ENCODE measurements around the gene STAT3.

STAT3 gene

GRCh38 chr17:42275527-42276358, 112.5 kb downstream of the STAT3 start:
- H3K4me3 ChIP-seq (ENCODE audit: low read depth, low read length), result peak overlapping the region; percentile 66
- DNase-seq (ENCODE audit: low read depth), result peak; percentile 44
- TF ChIP-seq POLR2A (IDR thresholded peaks at IDR 0.05; ENCODE audit: extremely low read depth, insufficient read length), result no peak
- TF ChIP-seq MYC (IDR thresholded peaks at IDR 0.05; ENCODE audit: low read depth, low read length), result no peak
- no peak for TF ChIP-seq CTCF (IDR thresholded peaks at IDR 0.05; ENCODE audit: low read depth, low read length)
- TF ChIP-seq MAX (IDR thresholded peaks at IDR 0.05; ENCODE audit: low read depth, low read length), result no peak

GRCh38 chr17:42274812-42275526, 113.3 kb downstream of the STAT3 start:
- TF ChIP-seq POLR2A (IDR thresholded peaks at IDR 0.05; ENCODE audit: extremely low read depth, insufficient read length) (no peak), MYC (IDR thresholded peaks at IDR 0.05; ENCODE audit: low read depth, low read length) (no peak), CTCF (IDR thresholded peaks at IDR 0.05; ENCODE audit: low read depth, low read length) (no peak), MAX (IDR thresholded peaks at IDR 0.05; ENCODE audit: low read depth, low read length) (no peak)
- H3K4me3 ChIP-seq (ENCODE audit: low read depth, low read length), result peak overlapping the region; percentile 66
- DNase-seq (ENCODE audit: low read depth), result no peak

- TF ChIP-seq POLR2A (IDR thresholded peaks at IDR 0.05; ENCODE audit: extremely low read depth, insufficient read length) (no peak), MYC (IDR thresholded peaks at IDR 0.05; ENCODE audit: low read depth, low read length) (no peak), MAX (IDR thresholded peaks at IDR 0.05; ENCODE audit: low read depth, low read length) (no peak), CTCF (IDR thresholded peaks at IDR 0.05; ENCODE audit: low read depth, low read length) (no peak)
- peak overlapping the region; percentile 66 for H3K4me3 ChIP-seq (ENCODE audit: low read depth, low read length)
- DNase-seq (ENCODE audit: low read depth), result no peak
Measured at GRCh38 chr17:42274253-42274542, 114.0 kb downstream of the STAT3 start.

GRCh38 chr17:42273474-42274252, 114.6 kb downstream of the STAT3 start:
- H3K4me3 ChIP-seq (ENCODE audit: low read depth, low read length), result peak overlapping the region; percentile 66
- no peak for TF ChIP-seq MAX (IDR thresholded peaks at IDR 0.05; ENCODE audit: low read depth, low read length)
- TF ChIP-seq MYC (IDR thresholded peaks at IDR 0.05; ENCODE audit: low read depth, low read length), result no peak
- peak; percentile 25 for DNase-seq (ENCODE audit: low read depth)

GRCh38 chr17:42272162-42272907, 115.9 kb downstream of the STAT3 start:
- TF ChIP-seq CTCF (IDR thresholded peaks at IDR 0.05; ENCODE audit: low read depth, low read length) (no peak), MAX (IDR thresholded peaks at IDR 0.05; ENCODE audit: low read depth, low read length) (0 out of 2 replicates have a peak, but pooled peaks have one; percentile 30)
- H3K4me3 ChIP-seq (ENCODE audit: low read depth, low read length), result no peak overlapping the region
- DNase-seq (ENCODE audit: low read depth), result no peak
